ENCODE results near the gene TLE3. TPM values are rescaled to one million over a fixed set of nuclear protein-coding genes. Genes with fewer than 3 reads are reported as not detected.

TLE3 gene
- total and polyA plus RNA-seq, 5 experiments from 2014 or later: 9.9 to 135 (median 32.6) TPM

- Mint-ChIP-seq H3K4me3 (peak overlapping the region in 1 of 10 donors; percentile 20), H3K27me3 (no peaks in the 10 kb centered on the region), H3K36me3 (peaks cover 0 to 86% (median 2%) of the 10 kb centered on the region in 3 donors), H3K27ac (peak overlapping the region in 3 of 10 donors; percentile 47 to 83 (median 62)), H3K4me1 (peaks cover 0 to 6% (median 2%) of the 10 kb centered on the region in 4 donors), H3K9me3 (no peaks in the 10 kb centered on the region)
- DNase-seq (no peak), ATAC-seq (no peak)
- POLR2A ChIA-PET: no interaction called here
Measured at GRCh38 chr15:70062321-70062956, 35.3 kb downstream of the TLE3 start.

DNA sequence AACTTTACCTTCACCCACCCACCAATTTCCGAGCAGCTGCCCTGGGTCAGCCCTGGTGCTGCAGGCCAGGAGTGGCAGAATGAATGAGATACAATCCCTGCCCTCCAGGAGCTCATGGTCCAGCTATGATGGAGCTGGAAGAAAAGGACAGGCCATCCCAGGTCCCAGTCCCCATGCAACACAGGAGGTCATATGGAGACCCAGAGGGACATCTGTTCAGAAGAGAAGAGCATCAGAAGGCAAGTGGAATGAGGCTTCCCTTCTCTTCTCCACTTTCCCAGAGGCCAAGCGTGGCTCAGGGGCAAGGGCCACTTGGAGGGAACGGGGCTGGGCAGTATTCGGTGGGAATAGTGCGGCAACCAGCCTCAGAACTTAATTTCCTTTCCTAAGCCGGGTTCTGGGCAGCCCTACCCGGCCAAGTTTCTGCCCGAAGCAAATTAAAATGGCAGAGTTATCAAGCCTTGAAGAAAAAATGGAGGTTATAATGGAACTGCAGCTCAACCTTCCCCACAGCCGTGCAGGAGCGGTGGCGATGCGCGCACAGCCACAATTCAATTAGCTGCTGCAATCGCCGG, 35.9 kb downstream of the TLE3 start:
- Mint-ChIP-seq H3K36me3 (peaks cover 0 to 87% (median 5%) of the 10 kb centered on the region in 3 donors), H3K4me3 (no peak overlapping the region)
- no peak for ATAC-seq

DNA sequence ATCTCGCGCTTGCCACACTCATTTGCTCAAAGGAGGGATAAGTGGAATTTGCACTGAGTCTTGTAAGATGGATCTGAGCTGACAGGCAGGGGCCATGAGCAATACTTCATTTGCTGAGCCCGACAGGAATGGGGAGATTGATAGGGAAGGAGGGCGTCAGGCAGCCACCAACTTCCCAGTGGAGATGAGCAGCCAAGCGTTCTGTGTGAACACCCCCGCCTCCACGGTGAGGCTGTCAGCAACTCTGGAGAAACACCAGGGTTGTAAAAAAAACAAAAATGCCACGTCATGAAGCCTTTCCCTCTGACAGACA, 36.8 kb downstream of the TLE3 start:
- no peaks in the 10 kb centered on the region for H3K4me1 Mint-ChIP-seq

More for the DNA sequence above, 35.9 kb downstream of the TLE3 start:
- POLR2A ChIA-PET: no interaction called here
- no peaks in the 10 kb centered on the region for H3K9me3 Mint-ChIP-seq
- H3K27me3 Mint-ChIP-seq: no peaks in the 10 kb centered on the region
- peak overlapping the region in 1 of 10 donors; percentile 61 for H3K27ac Mint-ChIP-seq
- H3K4me1 Mint-ChIP-seq: peaks cover 0 to 1% (median 0%) of the 10 kb centered on the region in 4 donors
- DNase-seq: no peak

DNA sequence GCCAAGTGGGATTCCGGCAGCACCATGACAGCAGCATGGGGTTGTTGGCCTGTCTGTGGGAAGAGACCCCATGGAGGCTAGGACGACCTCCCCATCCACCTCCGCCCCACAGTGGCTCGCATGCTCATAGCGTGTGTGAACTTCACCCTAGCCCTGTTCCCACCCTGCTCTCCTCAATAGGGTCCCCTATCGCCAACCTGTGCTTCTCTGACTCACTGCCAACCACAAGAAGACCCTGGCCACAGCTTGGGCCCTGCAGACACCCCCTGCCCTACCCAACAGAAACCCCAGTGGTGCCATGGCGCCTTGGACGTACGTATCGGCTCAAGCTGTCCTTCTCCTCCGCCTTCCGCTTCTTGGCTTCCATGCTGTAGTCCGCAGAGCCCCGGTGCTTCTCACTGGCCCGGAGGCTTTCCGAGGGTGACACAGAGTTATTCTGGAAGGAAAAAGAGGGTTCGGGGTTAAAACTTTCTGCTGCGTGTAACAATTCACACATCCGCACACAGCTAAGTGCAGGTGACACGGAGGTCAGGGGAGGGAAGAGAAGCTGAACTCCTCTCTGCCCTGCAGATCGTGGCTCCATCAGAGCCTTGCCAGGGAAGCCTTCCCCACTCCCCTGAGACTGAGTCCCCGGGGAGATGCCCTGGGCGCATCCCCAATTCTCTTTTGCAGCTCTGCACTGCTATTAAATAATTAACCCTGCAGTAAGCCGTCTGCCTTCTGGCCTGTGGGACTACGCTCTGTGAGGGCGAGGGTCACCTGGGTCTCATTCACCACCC, 37.3 kb downstream of the TLE3 start:
- no peaks in the 10 kb centered on the region for H3K4me1 Mint-ChIP-seq
- DNase-seq (no peak), ATAC-seq (no peak)
- H3K27me3 Mint-ChIP-seq: no peaks in the 10 kb centered on the region
- H3K27ac Mint-ChIP-seq: peak overlapping the region in 3 of 10 donors; percentile 9 to 89 (median 28)
- no peaks in the 10 kb centered on the region for H3K9me3 Mint-ChIP-seq
- no peak overlapping the region for H3K4me3 Mint-ChIP-seq
- H3K36me3 Mint-ChIP-seq: peaks cover 0 to 90% (median 5%) of the 10 kb centered on the region in 3 donors
- POLR2A ChIA-PET: interaction anchor here (0.8 kb wide), 1 partner anchor 37 kb away, joined by 5 read pairs; no protein-coding TSS in a partner anchor

More for the DNA sequence above, 36.8 kb downstream of the TLE3 start:
- Mint-ChIP-seq H3K36me3 (peaks cover 0 to 88% (median 5%) of the 10 kb centered on the region in 3 donors), H3K9me3 (no peaks in the 10 kb centered on the region), H3K27ac (peak overlapping the region in 3 of 10 donors; percentile 9 to 61 (median 28)), H3K27me3 (no peaks in the 10 kb centered on the region), H3K4me3 (no peak overlapping the region)
- ATAC-seq (no peak), DNase-seq (no peak)
- POLR2A ChIA-PET: interaction anchor here (0.8 kb wide), 1 partner anchor 36 kb away, joined by 5 read pairs; no protein-coding TSS in a partner anchor

GRCh38 chr15:70059476-70060213, 38.1 kb downstream of the TLE3 start:
- ATAC-seq (no peak), DNase-seq (no peak)
- Mint-ChIP-seq H3K9me3 (no peaks in the 10 kb centered on the region), H3K36me3 (peaks cover 0 to 92% (median 5%) of the 10 kb centered on the region in 3 donors), H3K27me3 (no peaks in the 10 kb centered on the region), H3K27ac (peak overlapping the region in 6 of 10 donors; percentile 18 to 89 (median 66)), H3K4me1 (no peaks in the 10 kb centered on the region), H3K4me3 (peak overlapping the region in 1 of 10 donors; percentile 60)
- POLR2A ChIA-PET: no interaction called here

GRCh38 chr15:70058642-70059360, 38.9 kb downstream of the TLE3 start:
- POLR2A ChIA-PET: interaction anchor here (0.5 kb wide), 1 partner anchor 113 kb away, joined by 3 read pairs; no protein-coding TSS in a partner anchor
- H3K27ac Mint-ChIP-seq: peak overlapping the region in 2 of 10 donors; percentile 24 to 65
- H3K36me3 Mint-ChIP-seq: peaks cover 0 to 95% (median 6%) of the 10 kb centered on the region in 3 donors
- no peaks in the 10 kb centered on the region for H3K27me3 Mint-ChIP-seq
- no peak overlapping the region for H3K4me3 Mint-ChIP-seq
- no peaks in the 10 kb centered on the region for H3K4me1 Mint-ChIP-seq
- DNase-seq (no peak), ATAC-seq (no peak)
- no peaks in the 10 kb centered on the region for H3K9me3 Mint-ChIP-seq

- Mint-ChIP-seq H3K4me3 (no peak overlapping the region), H3K4me1 (no peaks in the 10 kb centered on the region), H3K27me3 (no peaks in the 10 kb centered on the region), H3K36me3 (peaks cover 0 to 96% (median 7%) of the 10 kb centered on the region in 3 donors), H3K27ac (peak overlapping the region in 1 of 10 donors; percentile 24), H3K9me3 (no peaks in the 10 kb centered on the region)
- POLR2A ChIA-PET: interaction anchor here (0.5 kb wide), 1 partner anchor 114 kb away, joined by 3 read pairs; no protein-coding TSS in a partner anchor
- no peak for DNase-seq
- ATAC-seq: no peak
Measured at GRCh38 chr15:70057931-70058641, 39.6 kb downstream of the TLE3 start.

GRCh38 chr15:70056091-70056680, 41.5 kb downstream of the TLE3 start:
- POLR2A ChIA-PET: no interaction called here
- Mint-ChIP-seq H3K9me3 (no peaks in the 10 kb centered on the region), H3K36me3 (peaks cover 0 to 93% (median 11%) of the 10 kb centered on the region in 3 donors), H3K4me3 (peak overlapping the region in 1 of 10 donors; percentile 33), H3K27me3 (no peaks in the 10 kb centered on the region), H3K4me1 (no peaks in the 10 kb centered on the region), H3K27ac (peak overlapping the region in 1 of 10 donors; percentile 66)
- no peak for DNase-seq
- no peak for ATAC-seq

DNA sequence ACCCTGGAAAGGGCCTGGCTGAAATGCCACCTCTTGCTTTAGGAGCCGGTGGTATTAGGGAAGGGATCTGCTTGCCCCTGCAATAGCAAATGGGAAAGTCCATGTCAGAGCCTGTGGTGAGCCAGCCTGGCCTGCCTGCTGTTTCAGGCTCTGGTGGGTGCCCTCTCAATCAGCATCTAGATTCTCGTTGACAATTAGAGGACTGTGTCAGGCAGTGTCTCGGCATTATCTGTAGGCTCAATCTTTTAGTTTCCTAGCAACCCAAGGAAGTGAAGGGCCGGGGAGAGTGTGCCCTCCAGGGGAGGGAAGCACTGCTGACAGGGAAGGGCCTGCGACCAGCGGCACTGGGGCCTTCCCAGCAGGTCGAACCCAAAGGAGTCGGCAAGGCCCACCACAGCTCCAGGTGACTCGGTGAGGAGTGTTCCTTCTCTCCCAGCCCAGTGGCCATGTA, 42.1 kb downstream of the TLE3 start:
- DNase-seq (no peak), ATAC-seq (no peak)
- POLR2A ChIA-PET: no interaction called here
- no peaks in the 10 kb centered on the region for H3K27me3 Mint-ChIP-seq
- H3K9me3 Mint-ChIP-seq: no peaks in the 10 kb centered on the region
- peak overlapping the region in 2 of 10 donors; percentile 22 to 78 for H3K27ac Mint-ChIP-seq
- H3K4me3 Mint-ChIP-seq: no peak overlapping the region
- H3K36me3 Mint-ChIP-seq: peaks cover 0 to 93% (median 13%) of the 10 kb centered on the region in 3 donors
- H3K4me1 Mint-ChIP-seq: no peaks in the 10 kb centered on the region

DNA sequence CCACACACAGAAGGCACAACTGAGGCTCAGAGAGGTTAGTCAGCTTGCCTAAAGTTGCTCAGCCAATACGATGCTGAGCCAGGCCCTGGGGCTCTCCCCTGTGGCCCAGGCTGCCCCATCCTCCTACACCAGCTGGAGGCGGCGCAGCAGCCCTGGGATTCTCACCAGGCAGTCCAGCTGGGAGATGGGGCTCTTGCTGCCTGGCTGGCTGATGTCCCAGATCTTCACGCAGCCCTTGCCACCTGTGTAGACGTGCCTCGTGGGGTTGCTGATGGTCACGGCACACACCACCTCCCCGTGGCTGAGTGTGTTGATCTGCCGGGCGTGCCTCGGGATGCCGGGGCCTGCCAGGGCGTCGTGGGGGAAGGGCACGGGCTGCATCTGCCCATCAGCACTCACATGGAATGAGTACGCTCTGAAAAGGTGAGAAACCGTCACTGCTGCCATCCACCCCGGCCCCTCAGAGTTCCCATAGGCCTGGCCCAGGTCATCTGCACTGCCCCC, 42.8 kb downstream of the TLE3 start:
- no peak overlapping the region for H3K4me3 Mint-ChIP-seq
- POLR2A ChIA-PET: interaction anchor here (1.1 kb wide), 1 partner anchor 45 kb away, joined by 4 read pairs; no protein-coding TSS in a partner anchor
- ATAC-seq: no peak
- no peaks in the 10 kb centered on the region for H3K9me3 Mint-ChIP-seq
- peak overlapping the region in 2 of 10 donors; percentile 14 to 78 for H3K27ac Mint-ChIP-seq
- H3K4me1 Mint-ChIP-seq: no peaks in the 10 kb centered on the region
- DNase-seq: no peak
- no peaks in the 10 kb centered on the region for H3K27me3 Mint-ChIP-seq
- peaks cover 0 to 93% (median 16%) of the 10 kb centered on the region in 3 donors for H3K36me3 Mint-ChIP-seq

DNA sequence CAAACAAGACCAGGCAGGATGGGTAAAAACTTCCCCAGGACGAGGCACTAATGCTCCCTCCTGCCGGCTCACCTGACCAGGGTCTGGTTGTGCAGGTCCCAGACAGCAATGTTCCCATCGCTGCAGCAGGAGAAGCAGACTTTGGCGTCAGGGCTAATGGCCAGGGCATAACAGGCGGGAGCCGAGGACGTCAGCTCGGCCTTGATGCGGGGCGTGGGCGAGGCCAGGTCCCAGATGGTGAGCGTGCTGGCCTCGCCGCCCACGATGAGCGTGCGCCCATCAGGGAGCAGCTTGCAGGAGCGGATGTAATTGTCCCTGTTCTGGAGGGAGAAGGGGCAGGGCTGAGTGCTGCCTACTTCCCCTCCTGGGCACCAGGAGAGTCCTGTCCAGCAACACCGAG, 43.4 kb downstream of the TLE3 start:
- POLR2A ChIA-PET: interaction anchor here (1.1 kb wide), 1 partner anchor 45 kb away, joined by 4 read pairs; no protein-coding TSS in a partner anchor
- Mint-ChIP-seq H3K27ac (peak overlapping the region in 3 of 10 donors; percentile 33 to 65 (median 53)), H3K4me1 (no peaks in the 10 kb centered on the region), H3K27me3 (no peaks in the 10 kb centered on the region), H3K4me3 (no peak overlapping the region), H3K36me3 (peaks cover 0 to 93% (median 16%) of the 10 kb centered on the region in 3 donors), H3K9me3 (no peaks in the 10 kb centered on the region)
- ATAC-seq: no peak
- no peak for DNase-seq

All from naive thymus-derived CD8-positive, alpha-beta T cell (primary cell).